Endothelial cell of umbilical vein (primary cell): Measurements from ENCODE around the gene LIPE.

Experiments
- CTCF ChIP-seq, 2 donors: IDR thresholded peaks; 1 replicate in 1 of 2; 2 replicates in 1 of 2; pipeline ENCODE4 v1.5.1; 2011; ENCODE audit warnings: low read length in 2 of 2, mild to moderate bottlenecking in 2 of 2, moderate library complexity in 2 of 2, control low read depth in 1 of 2, inconsistent platforms in 1 of 2, low read depth in 1 of 2; ENCODE audit not compliant: insufficient read depth in 1 of 2; ENCODE audit errors: extremely low read depth in 1 of 2
- GATA2 ChIP-seq: IDR thresholded peaks from 2 replicates; pipeline ENCODE4 v1.7.0; 2011; ENCODE audit warnings: low read depth, mild to moderate bottlenecking, moderate library complexity, mixed read lengths, low read length; ENCODE audit not compliant: insufficient read length, insufficient read depth
- POLR2A ChIP-seq: IDR thresholded peaks from 2 replicates; pipeline ENCODE4 v1.6.1; 2012; ENCODE audit warnings: low read depth, mild to moderate bottlenecking, control low read depth, low read length
- POLR2AphosphoS5 ChIP-seq: IDR thresholded peaks from 2 replicates; pipeline ENCODE4 v1.6.1; 2012; ENCODE audit warnings: low read depth, mild to moderate bottlenecking, control low read depth, low read length, moderate library complexity; ENCODE audit not compliant: insufficient read depth
- TF ChIP-seq, protein P1 (sequence below): IDR thresholded peaks from 2 replicates; pipeline ENCODE4 v1.6.1; 2011; ENCODE audit not compliant: insufficient read depth, insufficient read length

DNA sequence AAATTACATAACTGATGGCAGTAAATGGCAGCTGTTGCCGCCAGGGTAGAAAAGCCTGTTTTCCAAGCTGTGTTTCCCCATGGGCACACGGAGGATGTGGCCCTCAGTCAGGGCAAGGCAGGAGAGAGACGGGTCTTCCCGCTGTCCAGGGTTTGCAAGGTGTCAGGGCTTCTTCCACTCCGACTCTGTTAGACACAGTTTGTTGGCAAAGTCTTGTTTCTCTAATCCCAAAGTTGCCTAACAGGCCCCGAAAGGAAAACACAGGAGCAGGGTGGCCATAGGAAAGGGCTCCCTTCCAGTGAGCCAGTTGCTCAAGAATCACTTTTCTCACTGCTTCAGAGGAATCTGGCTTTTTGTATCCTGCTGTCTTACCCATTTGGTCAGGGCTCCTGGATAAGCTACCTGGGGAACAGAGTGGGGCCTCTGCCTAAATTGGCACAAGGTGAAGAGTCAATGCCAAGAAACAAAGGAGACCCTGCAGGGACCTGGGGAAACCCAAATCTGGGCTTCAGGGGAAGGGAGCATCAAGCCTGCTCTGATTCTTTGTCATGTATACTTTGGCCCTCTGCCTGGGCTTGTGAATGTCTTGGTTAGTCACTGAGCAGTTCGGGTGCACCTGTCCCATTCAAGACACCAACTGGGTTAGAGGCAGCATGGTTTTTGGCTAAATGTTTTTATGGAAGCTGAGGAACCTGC, 44.5 kb upstream of the LIPE start:
- TF ChIP-seq POLR2AphosphoS5: no peak
- no peak for TF ChIP-seq CTCF (IDR thresholded peaks at IDR 0.05; ENCODE audit: extremely low read depth in 1 of 2, insufficient read depth in 1 of 2, low read depth in 1 of 2, low read length in 2 of 2)
- TF ChIP-seq POLR2A: no peak
- TF ChIP-seq GATA2: no peak
- TF ChIP-seq, protein P1, sequence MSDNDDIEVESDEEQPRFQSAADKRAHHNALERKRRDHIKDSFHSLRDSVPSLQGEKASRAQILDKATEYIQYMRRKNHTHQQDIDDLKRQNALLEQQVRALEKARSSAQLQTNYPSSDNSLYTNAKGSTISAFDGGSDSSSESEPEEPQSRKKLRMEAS: no peak
